Left lung (tissue), 10 donors: ENCODE results near the gene TCF7L2. TPM values are rescaled to one million over a fixed set of nuclear protein-coding genes. Genes with fewer than 3 reads are reported as not detected.
A peak's percentile ranks its signal among the peaks of the same experiment; 100 is the strongest.

Source experiments
- ATAC-seq: fragments of 200-7000 bp; cut with Tn5 transposase; one replicate; pipeline ENCODE4 v1.9.1; 2020; ENCODE audit warnings: moderate library complexity
- DNase-seq, 4 donors: peaks; one replicate each; pipeline ENCODE4 v3.0.0-alpha.2; 2013 to 2020
- H3K27ac ChIP-seq, 2 donors: fragments of 200-600 bp; sonication (generic) in 1 of 2; one replicate each; pipeline versions ENCODE4 v1.5.0 to v1.8.0; 2020 to 2021
- H3K27me3 ChIP-seq, 2 donors: fragments of 200-600 bp; sonication (generic) in 1 of 2; one replicate each; pipeline versions ENCODE4 v1.5.0 to v1.8.0; 2020 to 2021
- H3K36me3 ChIP-seq, 2 donors: fragments of 200-600 bp; sonication (generic) in 1 of 2; one replicate each; pipeline versions ENCODE4 v1.5.0 to v1.8.0; 2020 to 2021
- H3K4me1 ChIP-seq, 2 donors: fragments of 200-600 bp; one replicate each; pipeline ENCODE4 v1.8.0; 2021
- H3K4me3 ChIP-seq, 2 donors: fragments of 200-600 bp; sonication (generic) in 1 of 2; one replicate each; pipeline versions ENCODE4 v1.5.0 to v1.8.0; 2020 to 2021; ENCODE audit warnings: mild to moderate bottlenecking in 1 of 2
- H3K9me3 ChIP-seq, 2 donors: fragments of 200-600 bp; sonication (generic) in 1 of 2; one replicate each; pipeline versions ENCODE4 v1.5.0 to v1.8.0; 2020 to 2021
- intact Hi-C, 2 donors: fragments of 100-400 bp; cut with DNase I; formaldehyde crosslinking; loops; one replicate each; pipeline versions ENCODE4 v1.11.2 to v1.14.2; 2022
- polyA plus RNA-seq, 6 donors: library from polyadenylated mRNA; unstranded; fragments of 120-200 nt; gene quantifications; one replicate each; pipeline ENCODE4 v1.2.1, GENCODE V29; 2013; ENCODE audit not compliant: insufficient read length in 6 of 6
- total RNA-seq, 2 donors: library from RNA; stranded (reverse); fragmentation: NEBNext Ultra II Directional; extraction: Animal tissue kit (Norgen Biotek cat#: 25700); gene quantifications; one replicate each; pipeline ENCODE4 v1.2.1, GENCODE V29; 2021
- TF ChIP-seq, protein P1 (sequence below), 2 donors: fragments of 200-600 bp; sonication (generic) in 1 of 2; IDR thresholded peaks; one replicate each; pipeline versions ENCODE4 v1.5.0 to v1.8.0; 2021; ENCODE audit warnings: antibody characterized with exemption in 2 of 2
- donor health status: DM: no; HTN: yes; CAD: no.
- donor health status: DM: no; HTN: no; CAD: no.

TCF7L2 gene
- total and polyA plus RNA-seq, 8 donors, result 25.1 to 54.9 (median 53.0) TPM

DNA sequence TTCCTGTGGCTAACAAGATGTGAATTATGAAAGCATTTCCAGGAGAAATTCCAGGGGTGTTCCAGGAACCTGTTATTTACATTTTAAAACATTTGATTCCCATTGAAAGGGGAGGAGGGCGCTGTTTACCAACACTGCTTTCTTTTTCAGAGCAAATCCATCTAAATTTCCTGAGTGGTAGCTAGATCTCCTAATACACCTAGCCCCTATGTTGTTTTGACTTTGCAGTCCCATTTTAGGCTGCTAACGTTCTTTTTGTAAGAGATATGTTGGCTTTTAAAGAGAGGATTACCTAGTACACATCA is 130.8 kb downstream of the TCF7L2 start:
- peaks cover 0 to 3% of the 10 kb centered on the region in 2 donors for H3K4me1 ChIP-seq
- no peak for DNase-seq
- no peaks in the 10 kb centered on the region for H3K36me3 ChIP-seq
- no peaks in the 10 kb centered on the region for H3K9me3 ChIP-seq
- ATAC-seq, result no peak
- no peak overlapping the region for H3K4me3 ChIP-seq
- intact Hi-C loops, result no loop called here
- TF ChIP-seq, protein P1, sequence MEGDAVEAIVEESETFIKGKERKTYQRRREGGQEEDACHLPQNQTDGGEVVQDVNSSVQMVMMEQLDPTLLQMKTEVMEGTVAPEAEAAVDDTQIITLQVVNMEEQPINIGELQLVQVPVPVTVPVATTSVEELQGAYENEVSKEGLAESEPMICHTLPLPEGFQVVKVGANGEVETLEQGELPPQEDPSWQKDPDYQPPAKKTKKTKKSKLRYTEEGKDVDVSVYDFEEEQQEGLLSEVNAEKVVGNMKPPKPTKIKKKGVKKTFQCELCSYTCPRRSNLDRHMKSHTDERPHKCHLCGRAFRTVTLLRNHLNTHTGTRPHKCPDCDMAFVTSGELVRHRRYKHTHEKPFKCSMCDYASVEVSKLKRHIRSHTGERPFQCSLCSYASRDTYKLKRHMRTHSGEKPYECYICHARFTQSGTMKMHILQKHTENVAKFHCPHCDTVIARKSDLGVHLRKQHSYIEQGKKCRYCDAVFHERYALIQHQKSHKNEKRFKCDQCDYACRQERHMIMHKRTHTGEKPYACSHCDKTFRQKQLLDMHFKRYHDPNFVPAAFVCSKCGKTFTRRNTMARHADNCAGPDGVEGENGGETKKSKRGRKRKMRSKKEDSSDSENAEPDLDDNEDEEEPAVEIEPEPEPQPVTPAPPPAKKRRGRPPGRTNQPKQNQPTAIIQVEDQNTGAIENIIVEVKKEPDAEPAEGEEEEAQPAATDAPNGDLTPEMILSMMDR (IDR thresholded peaks at IDR 0.05), result no peak
- H3K27ac ChIP-seq, result no peak overlapping the region
- no peaks in the 10 kb centered on the region for H3K27me3 ChIP-seq

DNA sequence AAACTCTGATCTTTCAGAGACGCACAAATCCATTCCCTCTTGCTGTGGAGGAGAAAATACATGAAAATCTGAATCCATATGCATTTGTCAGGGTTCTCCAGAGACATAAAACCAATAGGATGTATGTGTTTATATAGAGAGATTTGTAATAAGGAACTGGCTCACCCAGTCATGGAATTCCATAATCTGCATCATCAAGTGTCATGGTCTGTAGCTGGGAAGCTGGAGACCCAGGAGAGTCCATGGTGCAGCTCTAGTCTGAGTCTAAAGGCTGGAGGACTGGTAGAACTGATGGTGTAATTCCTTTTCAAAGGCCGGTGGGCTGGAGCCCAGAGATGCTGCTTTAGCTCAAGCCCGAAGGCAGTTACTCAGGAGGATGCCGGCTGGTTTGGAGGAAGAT is 134.0 kb downstream of the TCF7L2 start:
- TF ChIP-seq, protein P1 (IDR thresholded peaks at IDR 0.05), result no peak
- ATAC-seq, result no peak
- intact Hi-C loops, result no loop called here
- H3K9me3 ChIP-seq, result no peaks in the 10 kb centered on the region
- H3K27ac ChIP-seq, result no peak overlapping the region
- peaks cover 16 to 25% of the 10 kb centered on the region in 2 donors for H3K4me1 ChIP-seq
- no peak for DNase-seq
- H3K27me3 ChIP-seq, result no peaks in the 10 kb centered on the region
- H3K36me3 ChIP-seq, result no peaks in the 10 kb centered on the region
- no peak overlapping the region for H3K4me3 ChIP-seq

DNA sequence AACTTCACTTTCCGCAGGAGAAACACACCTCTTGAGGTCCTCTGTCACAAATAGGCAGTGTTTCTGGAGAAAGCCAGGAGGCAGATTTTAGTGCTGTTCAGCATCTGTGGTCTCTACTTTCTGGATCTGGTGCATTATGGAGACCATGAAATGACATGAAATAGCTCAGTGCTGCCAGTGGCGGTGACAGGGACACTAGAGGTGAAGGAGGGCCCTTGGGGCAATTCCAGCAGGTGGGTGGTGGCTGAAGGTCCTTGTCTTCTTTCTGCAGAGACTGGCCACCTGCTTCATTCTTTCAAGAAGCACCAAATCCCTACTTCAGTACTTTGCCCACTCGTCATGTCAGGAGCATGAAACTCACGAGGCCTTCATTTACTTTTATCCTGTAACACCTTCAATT is 135.7 kb downstream of the TCF7L2 start:
- H3K9me3 ChIP-seq, result no peaks in the 10 kb centered on the region
- no peak for DNase-seq
- H3K27ac ChIP-seq, result no peak overlapping the region
- H3K36me3 ChIP-seq, result no peaks in the 10 kb centered on the region
- no peaks in the 10 kb centered on the region for H3K27me3 ChIP-seq
- no peak overlapping the region for H3K4me3 ChIP-seq
- TF ChIP-seq, protein P1 (IDR thresholded peaks at IDR 0.05), result no peak
- ATAC-seq, result no peak
- H3K4me1 ChIP-seq, result peaks cover 16 to 25% of the 10 kb centered on the region in 2 donors
- intact Hi-C loops, result no loop called here

DNA sequence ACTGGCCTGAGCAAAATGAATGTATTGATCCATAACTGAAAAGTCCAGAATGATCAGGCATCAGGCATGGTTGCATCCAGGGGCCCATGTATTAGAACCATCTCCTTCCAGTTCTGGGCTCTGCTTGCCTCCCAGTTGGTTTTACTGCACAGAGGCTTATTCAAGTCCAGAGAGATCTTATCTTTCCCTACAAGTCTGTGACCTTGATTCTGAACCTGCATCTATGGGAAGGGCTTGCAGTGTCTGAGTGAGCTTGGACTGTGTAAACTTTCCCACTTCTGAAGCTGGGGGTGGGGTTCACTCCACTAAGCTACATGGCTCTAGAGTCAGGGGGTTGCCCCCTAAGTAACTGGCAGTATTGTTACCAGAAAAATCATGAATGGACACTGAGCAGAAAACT is 136.2 kb downstream of the TCF7L2 start:
- Histone ChIP-seq H3K4me3 (no peak overlapping the region), H3K4me1 (peaks cover 16 to 26% of the 10 kb centered on the region in 2 donors), H3K27me3 (no peaks in the 10 kb centered on the region), H3K9me3 (no peaks in the 10 kb centered on the region), H3K36me3 (no peaks in the 10 kb centered on the region), H3K27ac (no peak overlapping the region)
- TF ChIP-seq, protein P1 (IDR thresholded peaks at IDR 0.05), result no peak
- intact Hi-C loops, result no loop called here
- DNase-seq, result no peak
- ATAC-seq, result no peak

DNA sequence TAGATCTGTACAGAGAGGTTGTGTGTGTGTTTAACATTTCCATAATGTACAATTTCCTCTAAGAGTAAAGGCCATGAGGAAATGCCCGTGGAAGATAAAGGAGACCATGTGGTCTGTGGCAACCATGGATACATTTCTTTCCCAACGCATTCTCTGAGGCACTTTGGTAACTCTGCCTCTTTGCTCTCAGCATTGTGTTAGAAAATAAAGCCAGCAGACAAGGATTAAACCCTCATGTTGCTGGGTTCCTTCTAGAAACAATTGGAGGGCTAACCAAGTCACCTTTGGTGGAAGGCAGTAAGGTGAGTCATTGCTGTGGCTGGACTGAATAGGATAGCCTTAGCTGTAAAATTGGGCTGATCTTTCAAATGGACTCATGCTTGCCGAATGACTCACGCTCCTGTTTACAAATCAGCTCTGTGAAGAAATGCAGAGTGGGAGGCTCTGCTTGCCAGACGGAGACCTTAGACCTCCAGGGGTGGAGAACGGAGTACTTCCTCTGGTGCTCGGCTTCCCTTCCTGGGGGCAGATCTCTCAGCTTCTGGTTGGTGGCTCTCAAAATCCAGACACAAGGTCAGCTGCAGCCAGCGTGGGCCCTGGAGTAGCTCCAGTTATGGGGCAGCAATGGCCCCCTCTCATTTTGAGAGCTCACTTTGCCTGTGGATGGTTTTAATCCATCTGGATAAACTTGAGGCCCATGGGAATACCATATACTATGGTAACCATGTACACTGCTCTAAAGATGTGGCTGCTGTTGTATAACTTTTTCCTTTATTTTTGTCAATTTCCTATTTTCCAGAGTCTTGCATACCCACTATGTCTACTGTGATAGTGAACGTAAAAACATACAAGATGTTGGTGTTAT is 137.3 kb downstream of the TCF7L2 start:
- TF ChIP-seq, protein P1 (IDR thresholded peaks at IDR 0.05), result no peak
- Histone ChIP-seq H3K4me1 (peaks cover 16 to 37% of the 10 kb centered on the region in 2 donors), H3K27me3 (no peaks in the 10 kb centered on the region), H3K4me3 (no peak overlapping the region), H3K27ac (peak overlapping the region; percentile 57 to 65), H3K36me3 (no peaks in the 10 kb centered on the region), H3K9me3 (no peaks in the 10 kb centered on the region)
- DNase-seq, result peak in 1 of 4 donors; percentile 79
- intact Hi-C loops, result no loop called here
- ATAC-seq, result peak; percentile 90
